Natural killer cell (primary cell): ENCODE measurements around the gene PRKN. TPM values are rescaled to one million over a fixed set of nuclear protein-coding genes. Genes with fewer than 3 reads are reported as not detected.

ENCODE experiments used
- ATAC-seq, 3 donors: fragments of 150-1000 bp in 2 of 3; fragments of 200-7000 bp in 1 of 3; cut with Tn5 transposase; 1 replicate in 1 of 3; 2 replicates in 2 of 3; pipeline ENCODE4 v1.10.0; 2021; ENCODE audit warnings: mild to moderate bottlenecking in 2 of 3, moderate library complexity in 2 of 3
- DNase-seq, 2 donors: peaks; one replicate each; pipeline versions ENCODE4 v3.0.0 to v3.0.0-alpha.2; 2013 to 2021; ENCODE audit warnings: mixed read lengths in 1 of 2
- H3K27ac ChIP-seq: one replicate; pipeline ENCODE4 v1.5.1; 2013; ENCODE audit warnings: mild to moderate bottlenecking, low read length
- H3K27me3 ChIP-seq: one replicate; pipeline ENCODE4 v1.6.1; 2013; ENCODE audit warnings: low read length; ENCODE audit not compliant: control insufficient read depth, insufficient read depth
- H3K36me3 ChIP-seq: one replicate; pipeline ENCODE4 v1.6.1; 2013; ENCODE audit warnings: low read length; ENCODE audit not compliant: control insufficient read depth, insufficient read depth
- H3K4me1 ChIP-seq: one replicate; pipeline ENCODE4 v1.6.1; 2013; ENCODE audit warnings: low read length; ENCODE audit not compliant: control insufficient read depth, insufficient read depth
- H3K4me3 ChIP-seq: one replicate; pipeline ENCODE4 v1.5.1; 2013; ENCODE audit warnings: low read length
- H3K9me3 ChIP-seq: one replicate; pipeline ENCODE4 v1.6.1; 2013; ENCODE audit warnings: low read length; ENCODE audit not compliant: control insufficient read depth, insufficient read depth
- H3K27ac Mint-ChIP-seq, 2 donors: one replicate each; pipeline ENCODE4 v1.8.0; 2022; ENCODE audit warnings: mild to moderate bottlenecking in 2 of 2, mixed read lengths in 2 of 2, moderate library complexity in 1 of 2
- H3K27me3 Mint-ChIP-seq, 2 donors: one replicate each; pipeline ENCODE4 v1.8.0; 2022; ENCODE audit warnings: low read depth in 2 of 2, mixed read lengths in 2 of 2
- H3K36me3 Mint-ChIP-seq: one replicate; pipeline ENCODE4 v1.8.0; 2022; ENCODE audit warnings: mixed read lengths
- H3K4me1 Mint-ChIP-seq, 2 donors: one replicate each; pipeline ENCODE4 v1.8.0; 2022; ENCODE audit warnings: mixed read lengths in 2 of 2
- H3K4me3 Mint-ChIP-seq: one replicate; pipeline ENCODE4 v1.8.0; 2022; ENCODE audit warnings: mild to moderate bottlenecking, moderate library complexity, mixed read lengths
- H3K9me3 Mint-ChIP-seq, 2 donors: one replicate each; pipeline ENCODE4 v1.8.0; 2022; ENCODE audit warnings: mixed read lengths in 2 of 2
- WGBS: methylation state at CpG from one replicate; pipeline ENCODE4 v1.1.7; 2013; ENCODE audit warnings: missing lambda C conversion rate; ENCODE audit not compliant: insufficient coverage; 5-methylcytosine and 5-hydroxymethylcytosine counted together
- intact Hi-C: fragments of 100-400 bp; cut with micrococcal nuclease; formaldehyde crosslinking; loops from one replicate; pipeline ENCODE4 v1.14.2; 2022
- total RNA-seq, 4 donors: library from RNA; stranded (reverse); fragments of 120-200 nt in 1 of 4; gene quantifications; one replicate each; pipeline versions ENCODE4 v1.2.3 to v1.2.4, GENCODE V29; 2013 to 2022
- TF ChIP-seq, protein P1 (sequence below): fragments of 200-600 bp; IDR thresholded peaks from one replicate; pipeline ENCODE4 v1.8.0; 2022; ENCODE audit warnings: antibody characterized with exemption

PRKN gene
- total RNA-seq, 3 donors from 2014 or later (not counting 1 experiment from before 2014, with no cell fraction given) = 1.4 to 1.9 (median 1.9) TPM

DNA sequence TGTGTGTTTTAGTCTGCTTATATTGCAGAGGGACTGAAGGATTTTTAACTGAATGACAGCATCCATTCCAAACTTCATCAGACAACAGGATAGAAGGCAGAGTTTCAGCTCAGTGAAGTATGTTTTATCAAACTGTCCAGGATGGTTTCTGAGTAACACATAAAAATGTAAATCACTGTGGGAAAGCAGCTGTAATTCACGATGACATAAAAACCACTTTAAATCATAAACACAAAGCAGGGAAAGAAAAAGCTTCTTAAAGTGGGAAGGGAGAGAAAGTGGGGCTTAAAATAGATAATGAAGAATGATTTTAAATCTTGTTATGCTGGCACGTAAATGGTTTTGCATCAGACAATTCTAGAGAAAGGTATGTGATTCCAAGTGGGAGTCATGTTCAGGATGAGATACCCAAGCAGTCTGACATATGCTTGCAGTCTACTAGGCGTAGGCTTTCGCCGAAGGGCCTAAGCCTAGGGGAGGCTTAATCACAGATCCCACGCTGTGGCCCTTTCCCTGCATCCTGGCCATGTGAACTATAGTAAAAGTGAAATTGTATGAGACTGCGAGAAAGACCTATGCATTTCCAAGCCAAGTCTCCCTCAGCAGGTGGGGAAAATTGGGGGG, 610.6 kb downstream of the PRKN start:
- 95% methylated on average over 6 of the region's 7 CpGs for WGBS

DNA sequence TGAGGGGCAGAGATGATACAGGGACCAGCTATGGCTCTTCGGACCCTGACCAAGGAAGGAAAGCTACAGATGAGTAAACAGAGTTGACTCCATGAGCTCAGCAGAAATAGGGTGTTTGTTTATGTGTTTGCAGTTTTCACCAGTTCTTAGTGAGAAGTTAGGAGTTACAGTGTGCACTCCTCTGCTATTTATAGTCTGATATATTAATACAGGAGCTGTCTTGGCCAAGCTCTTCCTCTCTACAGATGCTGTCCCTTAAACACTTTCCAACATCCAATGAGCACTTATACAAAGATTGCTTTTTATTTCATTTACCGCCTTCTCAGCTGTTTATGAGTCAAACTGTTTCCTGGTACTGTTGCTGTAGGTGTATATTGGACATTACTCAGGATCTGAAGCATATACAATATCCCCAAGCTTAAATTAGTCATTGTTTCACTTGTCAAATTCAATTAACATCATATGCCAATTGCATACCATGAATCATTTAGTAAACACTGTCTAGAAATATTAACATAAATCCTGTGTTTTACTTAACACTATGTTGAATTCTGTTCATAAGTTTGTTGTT, 618.0 kb downstream of the PRKN start:
- Mint-ChIP-seq H3K4me1 (no peaks in the 10 kb centered on the region), H3K27ac (no peak overlapping the region), H3K9me3 (peaks cover 5 to 9% of the 10 kb centered on the region in 2 donors), H3K4me3 (no peak overlapping the region), H3K27me3 (no peaks in the 10 kb centered on the region), H3K36me3 (no peaks in the 10 kb centered on the region)
- intact Hi-C loops = no loop called here
- no peak for DNase-seq
- Histone ChIP-seq H3K9me3 (no peaks in the 10 kb centered on the region), H3K27ac (no peak overlapping the region), H3K36me3 (no peaks in the 10 kb centered on the region), H3K4me3 (no peak overlapping the region), H3K4me1 (peaks cover 4% of the 10 kb centered on the region), H3K27me3 (no peaks in the 10 kb centered on the region)
- TF ChIP-seq, protein P1, sequence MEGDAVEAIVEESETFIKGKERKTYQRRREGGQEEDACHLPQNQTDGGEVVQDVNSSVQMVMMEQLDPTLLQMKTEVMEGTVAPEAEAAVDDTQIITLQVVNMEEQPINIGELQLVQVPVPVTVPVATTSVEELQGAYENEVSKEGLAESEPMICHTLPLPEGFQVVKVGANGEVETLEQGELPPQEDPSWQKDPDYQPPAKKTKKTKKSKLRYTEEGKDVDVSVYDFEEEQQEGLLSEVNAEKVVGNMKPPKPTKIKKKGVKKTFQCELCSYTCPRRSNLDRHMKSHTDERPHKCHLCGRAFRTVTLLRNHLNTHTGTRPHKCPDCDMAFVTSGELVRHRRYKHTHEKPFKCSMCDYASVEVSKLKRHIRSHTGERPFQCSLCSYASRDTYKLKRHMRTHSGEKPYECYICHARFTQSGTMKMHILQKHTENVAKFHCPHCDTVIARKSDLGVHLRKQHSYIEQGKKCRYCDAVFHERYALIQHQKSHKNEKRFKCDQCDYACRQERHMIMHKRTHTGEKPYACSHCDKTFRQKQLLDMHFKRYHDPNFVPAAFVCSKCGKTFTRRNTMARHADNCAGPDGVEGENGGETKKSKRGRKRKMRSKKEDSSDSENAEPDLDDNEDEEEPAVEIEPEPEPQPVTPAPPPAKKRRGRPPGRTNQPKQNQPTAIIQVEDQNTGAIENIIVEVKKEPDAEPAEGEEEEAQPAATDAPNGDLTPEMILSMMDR = no peak
- 85% methylated on average over 1 of the region's 2 CpGs for whole genome bisulfite sequencing
- ATAC-seq = no peak

More for the DNA sequence above, 610.6 kb downstream of the PRKN start:
- H3K27me3 Mint-ChIP-seq = no peaks in the 10 kb centered on the region
- H3K36me3 ChIP-seq = no peaks in the 10 kb centered on the region
- H3K9me3 ChIP-seq = no peaks in the 10 kb centered on the region
- H3K4me3 Mint-ChIP-seq = no peak overlapping the region
- no peak overlapping the region for H3K4me3 ChIP-seq
- no peaks in the 10 kb centered on the region for H3K36me3 Mint-ChIP-seq
- no peak for ATAC-seq
- TF ChIP-seq, protein P1 = no peak
- H3K27ac Mint-ChIP-seq = no peak overlapping the region
- no peaks in the 10 kb centered on the region for H3K27me3 ChIP-seq
- intact Hi-C loops = no loop called here
- H3K4me1 ChIP-seq = no peaks in the 10 kb centered on the region
- H3K9me3 Mint-ChIP-seq = peaks cover 2 to 7% of the 10 kb centered on the region in 2 donors
- H3K27ac ChIP-seq = no peak overlapping the region
- no peaks in the 10 kb centered on the region for H3K4me1 Mint-ChIP-seq
- DNase-seq = no peak

DNA sequence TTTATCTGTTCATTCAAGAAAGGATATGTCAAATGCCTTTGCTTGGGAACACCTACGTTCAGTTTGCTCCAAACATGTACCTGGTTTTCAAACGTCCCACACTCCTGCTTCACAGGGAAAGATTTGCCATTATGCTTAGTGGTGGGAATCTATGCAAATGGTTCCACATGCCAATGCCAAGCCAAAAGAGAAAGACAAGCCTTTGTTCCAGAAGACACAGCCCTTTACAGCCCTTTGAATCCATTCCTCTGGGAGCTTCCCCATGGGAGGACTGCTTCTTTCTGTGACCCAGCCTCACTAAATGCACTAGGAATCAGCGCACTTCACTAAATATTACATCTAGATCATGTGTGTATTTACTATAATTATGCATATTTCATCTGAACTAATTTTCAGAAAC, 619.5 kb downstream of the PRKN start:
- no peak for ATAC-seq
- Histone ChIP-seq H3K9me3 (no peaks in the 10 kb centered on the region), H3K27me3 (no peaks in the 10 kb centered on the region), H3K4me3 (no peak overlapping the region), H3K27ac (no peak overlapping the region), H3K4me1 (peaks cover 4% of the 10 kb centered on the region), H3K36me3 (no peaks in the 10 kb centered on the region)
- TF ChIP-seq, protein P1 = no peak
- Mint-ChIP-seq H3K4me3 (no peak overlapping the region), H3K4me1 (no peaks in the 10 kb centered on the region), H3K27me3 (no peaks in the 10 kb centered on the region), H3K9me3 (peaks cover 3 to 8% of the 10 kb centered on the region in 2 donors), H3K27ac (no peak overlapping the region), H3K36me3 (no peaks in the 10 kb centered on the region)
- intact Hi-C loops = no loop called here
- 83% methylated on average over 2 of the region's 3 CpGs for WGBS
- DNase-seq = no peak
